ENCODE data around the gene SKA1.

DNA sequence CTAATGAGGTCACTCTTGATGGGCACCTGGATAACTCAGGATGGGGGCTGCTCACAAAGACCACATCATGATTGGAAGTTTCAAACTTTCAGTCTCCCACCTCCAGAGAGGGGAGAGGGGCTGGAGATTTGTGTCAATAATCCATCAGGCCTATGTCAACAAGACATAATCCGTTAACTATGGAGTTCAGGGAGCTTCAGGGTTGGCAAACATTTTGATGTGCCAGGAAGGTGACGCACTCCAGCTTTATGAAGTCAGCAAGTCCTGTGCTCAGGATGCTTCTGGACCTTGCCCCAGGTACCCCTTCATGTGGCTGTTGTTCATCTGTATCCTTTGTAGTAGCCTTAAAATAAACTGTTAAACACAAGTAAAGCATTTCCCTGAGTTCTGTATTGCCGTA is 19.0 kb downstream of the SKA1 start:
- TF ChIP-seq FOXK2 (IDR thresholded peaks at IDR 0.05) (no peak), LEF1 (IDR thresholded peaks at IDR 0.05; ENCODE audit: borderline replicate concordance) (no peak), BHLHE40 (IDR thresholded peaks at IDR 0.05; ENCODE audit: borderline replicate concordance) (no peak), ARNT (IDR thresholded peaks at IDR 0.05) (no peak), FOXA1 (IDR thresholded peaks at IDR 0.05) (no peak), ZNF384 (IDR thresholded peaks at IDR 0.05) (no peak)
- TF ChIP-seq, protein P1, sequence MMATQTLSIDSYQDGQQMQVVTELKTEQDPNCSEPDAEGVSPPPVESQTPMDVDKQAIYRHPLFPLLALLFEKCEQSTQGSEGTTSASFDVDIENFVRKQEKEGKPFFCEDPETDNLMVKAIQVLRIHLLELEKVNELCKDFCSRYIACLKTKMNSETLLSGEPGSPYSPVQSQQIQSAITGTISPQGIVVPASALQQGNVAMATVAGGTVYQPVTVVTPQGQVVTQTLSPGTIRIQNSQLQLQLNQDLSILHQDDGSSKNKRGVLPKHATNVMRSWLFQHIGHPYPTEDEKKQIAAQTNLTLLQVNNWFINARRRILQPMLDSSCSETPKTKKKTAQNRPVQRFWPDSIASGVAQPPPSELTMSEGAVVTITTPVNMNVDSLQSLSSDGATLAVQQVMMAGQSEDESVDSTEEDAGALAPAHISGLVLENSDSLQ (IDR thresholded peaks at IDR 0.05), result no peak
